ENCODE measurements around the gene TRAF1. TPM values are rescaled to one million over a fixed set of nuclear protein-coding genes. Genes with fewer than 3 reads are reported as not detected.

The TRAF1 gene
- total RNA-seq, 3 donors from 2014 or later = 2.9 to 5.5 (median 3.8) TPM

DNA sequence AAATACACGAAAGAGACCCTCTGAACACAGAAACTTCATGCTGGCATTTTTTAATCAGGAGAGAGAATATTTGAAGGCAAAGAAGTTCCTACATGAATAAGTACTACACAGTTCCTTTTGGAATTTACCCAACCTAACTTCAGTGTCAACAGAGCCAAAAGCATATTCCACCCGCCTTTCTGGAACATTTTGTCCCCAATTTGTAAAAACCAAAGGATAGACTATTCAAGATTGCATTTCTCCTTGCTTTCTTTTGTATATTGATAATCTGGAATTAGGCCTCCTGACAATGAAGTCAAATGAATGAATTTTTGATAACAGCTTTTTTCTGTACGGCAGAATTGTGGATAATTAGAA is 39.4 kb upstream of the TRAF1 start:
- no peaks in the 10 kb centered on the region for H3K4me1 ChIP-seq (ENCODE audit: low read depth)
- no peak for DNase-seq
- ATAC-seq = no peak
- no peaks in the 10 kb centered on the region for H3K9me3 ChIP-seq
- H3K36me3 ChIP-seq (ENCODE audit: low read depth) = no peaks in the 10 kb centered on the region
- intact Hi-C loops (cut with DNase I, micrococcal nuclease) = no loop called here
- TF ChIP-seq, protein P1, sequence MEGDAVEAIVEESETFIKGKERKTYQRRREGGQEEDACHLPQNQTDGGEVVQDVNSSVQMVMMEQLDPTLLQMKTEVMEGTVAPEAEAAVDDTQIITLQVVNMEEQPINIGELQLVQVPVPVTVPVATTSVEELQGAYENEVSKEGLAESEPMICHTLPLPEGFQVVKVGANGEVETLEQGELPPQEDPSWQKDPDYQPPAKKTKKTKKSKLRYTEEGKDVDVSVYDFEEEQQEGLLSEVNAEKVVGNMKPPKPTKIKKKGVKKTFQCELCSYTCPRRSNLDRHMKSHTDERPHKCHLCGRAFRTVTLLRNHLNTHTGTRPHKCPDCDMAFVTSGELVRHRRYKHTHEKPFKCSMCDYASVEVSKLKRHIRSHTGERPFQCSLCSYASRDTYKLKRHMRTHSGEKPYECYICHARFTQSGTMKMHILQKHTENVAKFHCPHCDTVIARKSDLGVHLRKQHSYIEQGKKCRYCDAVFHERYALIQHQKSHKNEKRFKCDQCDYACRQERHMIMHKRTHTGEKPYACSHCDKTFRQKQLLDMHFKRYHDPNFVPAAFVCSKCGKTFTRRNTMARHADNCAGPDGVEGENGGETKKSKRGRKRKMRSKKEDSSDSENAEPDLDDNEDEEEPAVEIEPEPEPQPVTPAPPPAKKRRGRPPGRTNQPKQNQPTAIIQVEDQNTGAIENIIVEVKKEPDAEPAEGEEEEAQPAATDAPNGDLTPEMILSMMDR (IDR thresholded peaks at IDR 0.05) = no peak
- no peak overlapping the region for H3K4me3 ChIP-seq

DNA sequence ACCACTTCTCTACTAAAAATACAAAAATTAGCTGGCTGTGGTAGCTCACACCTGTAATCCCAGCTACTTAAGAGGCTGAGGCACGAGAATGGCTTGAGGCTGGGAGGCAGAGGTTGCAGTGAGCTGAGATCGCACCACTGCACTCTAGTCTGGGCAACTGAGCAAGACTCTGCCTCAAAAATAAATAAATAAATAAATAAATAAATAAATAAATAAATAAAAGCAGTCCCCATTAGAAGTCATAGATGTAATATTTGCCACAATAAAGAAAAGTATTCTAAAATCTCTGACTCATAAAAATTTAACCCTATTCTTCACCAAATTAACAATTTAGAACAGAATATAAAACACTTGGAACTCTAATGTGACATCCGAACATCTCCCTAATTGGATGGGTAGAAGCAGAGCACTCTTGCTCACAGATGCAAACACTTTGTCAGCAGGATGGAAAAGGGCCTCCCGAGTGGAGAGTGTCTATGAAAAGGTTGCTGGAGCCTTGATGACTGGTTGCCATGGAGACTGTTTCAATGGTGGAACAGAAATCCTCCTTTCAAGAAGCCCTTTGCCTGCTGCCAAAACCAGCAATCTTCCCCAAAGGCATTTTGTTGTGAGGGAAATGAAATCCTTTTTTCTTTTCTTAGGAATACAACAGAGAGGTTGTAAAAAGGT is 38.9 kb upstream of the TRAF1 start:
- TF ChIP-seq, protein P1 (IDR thresholded peaks at IDR 0.05) = no peak
- intact Hi-C loops (cut with DNase I, micrococcal nuclease) = no loop called here
- no peak for ATAC-seq

DNA sequence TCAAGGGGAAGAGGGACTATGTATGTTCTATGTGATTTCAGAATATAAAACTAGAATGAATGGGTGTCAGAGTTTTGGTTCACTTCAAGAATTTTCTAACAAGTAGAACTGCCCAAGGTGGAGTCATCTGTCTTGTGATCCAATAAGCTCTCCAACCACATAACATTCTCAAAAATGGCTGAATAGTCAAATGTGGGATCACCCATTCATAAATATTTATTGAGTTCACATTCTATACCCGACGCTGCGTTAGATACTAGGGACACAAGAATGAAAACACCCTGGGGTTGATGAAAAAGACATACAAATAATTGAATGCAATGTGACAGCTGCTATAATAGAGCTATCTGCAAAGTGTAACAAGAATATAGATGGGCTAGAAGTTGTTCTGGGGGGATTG is 35.3 kb upstream of the TRAF1 start:
- DNase-seq = no peak
- intact Hi-C loops (cut with DNase I, micrococcal nuclease) = no loop called here
- TF ChIP-seq, protein P1 (IDR thresholded peaks at IDR 0.05) = no peak
- ATAC-seq = no peak
- no peaks in the 10 kb centered on the region for H3K9me3 ChIP-seq
- no peaks in the 10 kb centered on the region for H3K36me3 ChIP-seq (ENCODE audit: low read depth)
- H3K4me3 ChIP-seq = no peak overlapping the region
- no peaks in the 10 kb centered on the region for H3K4me1 ChIP-seq (ENCODE audit: low read depth)

More for the DNA sequence above, 38.9 kb upstream of the TRAF1 start:
- H3K9me3 ChIP-seq = no peaks in the 10 kb centered on the region
- H3K4me3 ChIP-seq = no peak overlapping the region
- H3K4me1 ChIP-seq (ENCODE audit: low read depth) = no peaks in the 10 kb centered on the region
- no peaks in the 10 kb centered on the region for H3K36me3 ChIP-seq (ENCODE audit: low read depth)
- DNase-seq = no peak

DNA sequence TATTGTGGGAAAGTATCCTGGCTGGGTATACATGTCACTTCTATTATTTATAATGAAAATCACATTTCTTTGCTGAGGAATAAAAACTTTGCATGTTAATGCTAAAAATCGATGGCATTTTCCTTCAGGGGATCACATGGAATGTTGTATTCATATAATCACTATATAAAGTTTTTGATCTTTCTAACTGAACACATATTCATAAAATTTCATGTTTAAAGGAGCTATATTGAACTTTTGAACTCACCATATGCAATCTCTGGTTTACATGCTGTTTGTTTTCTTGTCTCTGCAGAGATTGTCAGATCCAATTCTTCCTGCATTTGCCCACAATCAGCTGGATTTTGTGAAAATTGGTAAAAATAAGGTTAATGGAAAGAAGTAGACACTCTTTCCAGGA is 33.4 kb upstream of the TRAF1 start:
- intact Hi-C loops (cut with DNase I, micrococcal nuclease) = no loop called here
- Histone ChIP-seq H3K4me3 (no peak overlapping the region), H3K9me3 (no peaks in the 10 kb centered on the region), H3K4me1 (ENCODE audit: low read depth) (no peaks in the 10 kb centered on the region), H3K36me3 (ENCODE audit: low read depth) (no peaks in the 10 kb centered on the region)
- no peak for DNase-seq
- TF ChIP-seq, protein P1 (IDR thresholded peaks at IDR 0.05) = no peak
- no peak for ATAC-seq

GRCh38 chr9:120956862-120957261 is 30.3 kb upstream of the TRAF1 start:
- Histone ChIP-seq H3K4me1 (ENCODE audit: low read depth) (no peaks in the 10 kb centered on the region), H3K9me3 (no peaks in the 10 kb centered on the region), H3K36me3 (ENCODE audit: low read depth) (no peaks in the 10 kb centered on the region), H3K4me3 (no peak overlapping the region)
- DNase-seq (no peak), ATAC-seq (no peak)
- TF ChIP-seq, protein P1 (IDR thresholded peaks at IDR 0.05) = no peak
- intact Hi-C loops (cut with DNase I, micrococcal nuclease) = no loop called here

Measured in mucosa of descending colon (tissue), 3 donors.